ENCODE results near the gene EID3. TPM values are rescaled to one million over a fixed set of nuclear protein-coding genes. Genes with fewer than 3 reads are reported as not detected.

Gene EID3
- total RNA-seq, 1 donor from 2014 or later: 22.6 TPM

- no peak for DNase-seq (ENCODE audit: low spot score)
Measured at GRCh38 chr12:104354167-104354867, 50.8 kb downstream of the EID3 start.

Other genes starting within 250 kb of the EID3 start
- 55.6 TPM for gene HCFC2, start 239.2 kb upstream of the EID3 start, total RNA-seq (ENCODE audit: insufficient read depth, low replicate concordance)
- 49.6 TPM for gene NFYB, start 165.5 kb upstream of the EID3 start, total RNA-seq (ENCODE audit: insufficient read depth, low replicate concordance)
- gene TXNRD1, start 88.0 kb upstream of the EID3 start, total RNA-seq (ENCODE audit: insufficient read depth, low replicate concordance): 229 TPM
- gene CHST11, start 153.2 kb downstream of the EID3 start, total RNA-seq (ENCODE audit: insufficient read depth, low replicate concordance): 6.5 TPM